SU-DHL-6 (cell line): ENCODE measurements around the gene PPP1R12B.
"Not testable (repeated sequence)": the region's sequence is repeated elsewhere in the genome, so short reads cannot be mapped to it uniquely, and the experiment has no call there.

Source experiments
- H2AFZ ChIP-seq: fragments of 200-600 bp; sonication (generic); 2 replicates; pipeline ENCODE4 v1.6.1; 2014; ENCODE audit warnings: low read depth, mild to moderate bottlenecking, moderate library complexity, mixed read lengths, antibody characterized with exemption, low read length; ENCODE audit not compliant: severe bottlenecking
- H3F3A ChIP-seq: fragments of 200-600 bp; shearing (Covaris generic); 2 replicates; pipeline ENCODE4 v1.6.0; 2016; ENCODE audit warnings: antibody characterized with exemption, mild to moderate bottlenecking; ENCODE audit not compliant: insufficient read depth
- H3K27ac ChIP-seq: fragments of 200-600 bp; sonication (generic); 2 replicates; pipeline ENCODE4 v1.5.1; 2016; ENCODE audit warnings: low read depth, mild to moderate bottlenecking, low read length, moderate library complexity, mixed read lengths
- H3K27me3 ChIP-seq: fragments of 200-600 bp; sonication (generic), shearing (Covaris generic); 2 replicates; pipeline ENCODE4 v1.6.0; 2014; ENCODE audit warnings: mild to moderate bottlenecking, low read length
- H3K36me3 ChIP-seq: fragments of 200-600 bp; sonication (generic); 2 replicates; pipeline ENCODE4 v1.6.1; 2014; ENCODE audit warnings: mild to moderate bottlenecking, low read length, mixed read lengths
- H3K4me2 ChIP-seq: fragments of 300-600, 200-600 bp; shearing (Covaris generic), sonication (generic); 2 replicates; pipeline ENCODE4 v1.6.0; 2014; ENCODE audit warnings: low read length, low read depth, mild to moderate bottlenecking; ENCODE audit not compliant: poor library complexity, severe bottlenecking
- H3K4me3 ChIP-seq: fragments of 200-600 bp; sonication (generic); 2 replicates; pipeline ENCODE4 v1.5.1; 2014; ENCODE audit warnings: antibody characterized with exemption, low read length, mild to moderate bottlenecking, mixed read lengths; ENCODE audit not compliant: insufficient read depth, poor library complexity, severe bottlenecking
- H3K79me2 ChIP-seq: fragments of 200-600 bp; sonication (generic); 2 replicates; pipeline ENCODE4 v1.6.1; 2014; ENCODE audit warnings: mild to moderate bottlenecking, low read length, moderate library complexity; ENCODE audit not compliant: insufficient read depth
- H3K9ac ChIP-seq: fragments of 200-600 bp; sonication (generic); 2 replicates; pipeline ENCODE4 v1.7.0; 2014; ENCODE audit warnings: mild to moderate bottlenecking, low read length
- H3K9me2 ChIP-seq: fragments of 200-600 bp; sonication (generic); replicated peaks from 2 replicates; pipeline ENCODE4 v1.6.1; 2014; ENCODE audit warnings: low read length; ENCODE audit not compliant: insufficient read depth
- H3K9me3 ChIP-seq: fragments of 200-600 bp; sonication (generic); 2 replicates; pipeline ENCODE4 v1.6.1; 2014; ENCODE audit warnings: low read length, mixed read lengths; ENCODE audit not compliant: insufficient read depth
- H4K20me1 ChIP-seq: fragments of 200-600 bp; sonication (generic); 2 replicates; pipeline ENCODE4 v1.6.1; 2014; ENCODE audit warnings: low read depth, mild to moderate bottlenecking, antibody characterized with exemption, low read length, moderate library complexity, mixed read lengths
- EZH2phosphoT487 ChIP-seq: fragments of 200-600 bp; sonication (generic), shearing (Covaris generic); conservative IDR thresholded peaks from 2 replicates; pipeline ENCODE4 v1.6.1; 2018; ENCODE audit warnings: mild to moderate bottlenecking, antibody characterized with exemption, low read length, moderate library complexity, mixed read lengths
- TF ChIP-seq, protein P1 (sequence below): fragments of 200-600 bp; sonication (generic); IDR thresholded peaks from one replicate; pipeline ENCODE4 v1.5.1; 2017; ENCODE audit warnings: antibody characterized with exemption, mild to moderate bottlenecking, low read length, moderate library complexity; ENCODE audit not compliant: insufficient read depth, poor library complexity, severe bottlenecking

The PPP1R12B gene

DNA sequence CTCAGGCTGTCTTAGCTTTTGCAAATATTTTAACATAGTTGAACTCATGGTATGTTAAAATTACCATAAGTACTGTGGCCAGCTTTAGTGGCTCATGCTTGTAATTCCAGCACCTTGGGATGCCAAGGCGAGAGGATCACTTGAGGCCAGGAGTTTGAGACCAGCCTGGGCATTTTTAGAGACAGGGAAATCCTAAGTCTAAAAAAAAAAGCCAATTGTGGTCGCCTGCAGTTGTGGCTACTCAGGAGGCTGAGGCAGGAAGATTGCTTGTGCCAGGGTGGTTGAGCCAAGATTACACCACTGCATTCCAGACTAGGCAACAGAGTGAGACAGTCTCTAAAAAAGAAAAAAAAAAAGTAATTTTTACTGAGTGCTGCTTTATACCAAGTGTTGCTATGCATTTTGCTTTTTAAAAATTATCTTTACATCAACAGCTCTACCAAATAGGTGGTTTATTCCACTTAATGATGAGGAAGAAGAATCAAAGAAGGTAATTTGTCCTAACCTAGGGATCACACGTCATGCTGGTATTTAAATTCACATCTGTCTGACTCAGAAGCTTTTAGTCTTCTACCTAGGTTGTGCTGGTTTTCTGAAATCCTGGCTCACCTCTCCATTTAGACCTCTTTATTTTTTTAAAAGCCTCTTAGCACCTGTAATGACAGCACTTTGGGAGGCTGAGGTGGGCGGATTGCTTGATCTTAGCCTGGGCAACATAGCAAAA is 16.8 kb downstream of the PPP1R12B start:
- Histone ChIP-seq H3K27ac (no peak overlapping the region), H3K79me2 (peaks cover 3% of the 10 kb centered on the region; the same call in 1 of the 2 replicates), H3K9me3 (no peaks in the 10 kb centered on the region), H3K36me3 (no peaks in the 10 kb centered on the region), H3K9ac (no peak overlapping the region), H3K4me2 (no peak overlapping the region), H2AFZ (no peak overlapping the region), H3K4me3 (no peak overlapping the region), H3K9me2 (no peaks in the 10 kb centered on the region), H4K20me1 (peaks cover 4% of the 10 kb centered on the region; the same call in 1 of the 2 replicates), H3K27me3 (no peaks in the 10 kb centered on the region), H3F3A (no peaks in the 10 kb centered on the region)
- TF ChIP-seq EZH2phosphoT487: no peak
- TF ChIP-seq, protein P1, sequence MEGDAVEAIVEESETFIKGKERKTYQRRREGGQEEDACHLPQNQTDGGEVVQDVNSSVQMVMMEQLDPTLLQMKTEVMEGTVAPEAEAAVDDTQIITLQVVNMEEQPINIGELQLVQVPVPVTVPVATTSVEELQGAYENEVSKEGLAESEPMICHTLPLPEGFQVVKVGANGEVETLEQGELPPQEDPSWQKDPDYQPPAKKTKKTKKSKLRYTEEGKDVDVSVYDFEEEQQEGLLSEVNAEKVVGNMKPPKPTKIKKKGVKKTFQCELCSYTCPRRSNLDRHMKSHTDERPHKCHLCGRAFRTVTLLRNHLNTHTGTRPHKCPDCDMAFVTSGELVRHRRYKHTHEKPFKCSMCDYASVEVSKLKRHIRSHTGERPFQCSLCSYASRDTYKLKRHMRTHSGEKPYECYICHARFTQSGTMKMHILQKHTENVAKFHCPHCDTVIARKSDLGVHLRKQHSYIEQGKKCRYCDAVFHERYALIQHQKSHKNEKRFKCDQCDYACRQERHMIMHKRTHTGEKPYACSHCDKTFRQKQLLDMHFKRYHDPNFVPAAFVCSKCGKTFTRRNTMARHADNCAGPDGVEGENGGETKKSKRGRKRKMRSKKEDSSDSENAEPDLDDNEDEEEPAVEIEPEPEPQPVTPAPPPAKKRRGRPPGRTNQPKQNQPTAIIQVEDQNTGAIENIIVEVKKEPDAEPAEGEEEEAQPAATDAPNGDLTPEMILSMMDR: no peak

DNA sequence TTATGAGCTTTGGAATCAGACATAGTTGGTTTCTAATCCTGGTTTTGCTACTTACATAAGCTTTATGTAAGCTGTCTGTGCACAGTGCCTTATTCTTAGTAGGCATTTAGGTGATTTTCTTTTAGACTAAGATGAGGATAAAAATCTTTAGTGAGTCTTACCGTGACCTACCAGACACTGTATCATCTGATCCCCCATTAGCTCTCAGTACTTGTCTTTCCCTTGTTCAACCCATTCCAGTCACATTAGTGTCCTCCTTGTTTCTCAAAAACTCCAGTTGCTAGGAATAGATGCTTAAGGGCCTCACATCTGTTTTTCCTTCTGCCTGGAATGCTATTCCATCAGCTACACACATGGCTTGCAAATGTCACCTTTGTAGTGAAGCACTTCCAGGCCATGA is 18.8 kb downstream of the PPP1R12B start:
- H3K9me3 ChIP-seq: no peaks in the 10 kb centered on the region
- no peak overlapping the region for H3K4me3 ChIP-seq
- H3K9ac ChIP-seq: no peak overlapping the region
- H3K27me3 ChIP-seq: no peaks in the 10 kb centered on the region
- H2AFZ ChIP-seq: no peak overlapping the region
- H3K79me2 ChIP-seq: 0 out of 2 replicates have a peak, but pooled peaks cover 3% of the 10 kb centered on the region
- H3K36me3 ChIP-seq: no peaks in the 10 kb centered on the region
- H3K9me2 ChIP-seq: no peaks in the 10 kb centered on the region
- no peaks in the 10 kb centered on the region for H3F3A ChIP-seq
- H3K4me2 ChIP-seq: no peak overlapping the region
- H4K20me1 ChIP-seq: peaks cover 4% of the 10 kb centered on the region; the same call in 1 of the 2 replicates
- no peak for TF ChIP-seq EZH2phosphoT487
- TF ChIP-seq, protein P1: no peak
- H3K27ac ChIP-seq: no peak overlapping the region

DNA sequence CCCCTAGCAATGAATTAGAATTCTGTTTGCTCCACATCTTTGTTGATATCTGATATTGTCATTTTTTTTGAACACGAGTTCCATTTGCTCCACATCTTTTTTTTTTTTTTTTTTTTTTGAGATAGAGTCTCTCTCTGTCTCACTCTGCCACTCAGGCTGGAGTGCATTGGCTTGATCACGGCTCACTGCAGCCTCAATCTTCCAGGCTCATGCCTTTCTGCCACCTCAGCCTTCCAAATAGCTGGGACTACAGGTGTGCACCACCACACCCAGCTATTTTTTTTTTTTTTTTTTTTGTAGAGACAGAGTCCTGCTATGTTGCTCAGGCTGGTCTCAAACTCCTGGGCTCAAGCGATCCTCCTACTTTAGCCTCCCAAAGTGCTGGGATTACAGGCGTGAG is 22.4 kb downstream of the PPP1R12B start:
- H3K4me2 ChIP-seq, H3K4me3 ChIP-seq, H3K9me3 ChIP-seq, H3K9ac ChIP-seq, H3K36me3 ChIP-seq, H3K79me2 ChIP-seq, H3K27ac ChIP-seq, H2AFZ ChIP-seq, H3F3A ChIP-seq, H3K27me3 ChIP-seq, H3K9me2 ChIP-seq, H4K20me1 ChIP-seq: not testable (repeated sequence)

DNA sequence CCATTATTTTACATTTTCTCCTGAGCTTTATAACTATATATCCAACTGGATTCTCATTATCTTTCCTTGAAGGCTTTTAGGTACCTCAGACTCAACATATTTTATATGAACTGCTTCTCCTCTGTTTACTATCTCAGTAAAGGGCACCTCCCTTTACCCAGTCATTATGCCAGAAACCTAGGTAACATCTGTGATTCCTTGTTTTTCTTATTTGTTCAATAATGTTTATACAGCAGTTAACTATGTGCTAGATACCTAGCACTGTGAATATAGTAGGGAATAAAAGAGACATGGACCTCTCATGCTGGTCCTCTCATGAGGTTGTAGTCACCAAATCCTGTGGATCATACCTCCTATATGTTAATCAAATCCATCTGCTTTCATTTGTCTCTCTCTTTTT is 25.6 kb downstream of the PPP1R12B start:
- no peak overlapping the region for H3K27ac ChIP-seq

DNA sequence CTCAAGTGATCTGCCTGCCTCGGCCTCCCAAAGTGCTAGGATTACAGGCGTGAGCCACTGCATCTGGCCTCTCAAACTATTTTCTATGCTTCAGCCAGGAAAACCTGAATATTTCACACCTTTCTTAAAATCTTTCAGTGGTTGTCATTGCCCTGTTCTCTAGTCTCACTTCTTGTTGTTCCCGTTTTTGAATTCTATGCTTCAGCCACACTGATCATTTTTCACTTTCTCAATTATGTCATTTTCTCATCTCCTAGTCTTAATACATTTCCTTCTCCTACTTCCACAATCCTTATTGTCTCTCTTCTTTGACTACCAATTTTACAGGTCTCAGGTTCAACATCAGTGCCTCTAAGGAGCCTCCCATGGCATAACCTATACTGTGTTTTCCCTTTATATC is 26.7 kb downstream of the PPP1R12B start:
- H3F3A ChIP-seq, H3K9me2 ChIP-seq, H3K79me2 ChIP-seq, H3K36me3 ChIP-seq, H3K27ac ChIP-seq, H3K4me3 ChIP-seq, H3K9me3 ChIP-seq, H3K9ac ChIP-seq, H2AFZ ChIP-seq, H3K4me2 ChIP-seq, H3K27me3 ChIP-seq, H4K20me1 ChIP-seq: not testable (repeated sequence)

More for the DNA sequence above, 25.6 kb downstream of the PPP1R12B start:
- H3K9me2 ChIP-seq: no peaks in the 10 kb centered on the region
- H3K9ac ChIP-seq: no peak overlapping the region
- no peak overlapping the region for H3K4me2 ChIP-seq
- no peak overlapping the region for H3K4me3 ChIP-seq
- H3K79me2 ChIP-seq: no peaks in the 10 kb centered on the region
- H3K9me3 ChIP-seq: no peaks in the 10 kb centered on the region
- no peaks in the 10 kb centered on the region for H3K36me3 ChIP-seq
- H2AFZ ChIP-seq: no peak overlapping the region
- peaks cover 5% of the 10 kb centered on the region; the same call in 1 of the 2 replicates for H4K20me1 ChIP-seq
- no peaks in the 10 kb centered on the region for H3K27me3 ChIP-seq
- TF ChIP-seq, protein P1: no peak
- no peak for TF ChIP-seq EZH2phosphoT487
- H3F3A ChIP-seq: no peaks in the 10 kb centered on the region
